GM21515 (cell line): ENCODE data around the gene SLC25A41.

Source experiments
- ATAC-seq: cut with Tn5 transposase; IDR thresholded peaks from one replicate; pipeline ENCODE4 v1.9.1; 2021; ENCODE audit not compliant: unreplicated experiment

SLC25A41 gene

GRCh38 chr19:6433663-6434062, at the start of gene SLC25A41:
Gene SLC25A41, minus strand, starts transcription at chr19:6433763. Its CDS starts 70 bp downstream, at chr19:6433693.
- ATAC-seq: no peak

DNA sequence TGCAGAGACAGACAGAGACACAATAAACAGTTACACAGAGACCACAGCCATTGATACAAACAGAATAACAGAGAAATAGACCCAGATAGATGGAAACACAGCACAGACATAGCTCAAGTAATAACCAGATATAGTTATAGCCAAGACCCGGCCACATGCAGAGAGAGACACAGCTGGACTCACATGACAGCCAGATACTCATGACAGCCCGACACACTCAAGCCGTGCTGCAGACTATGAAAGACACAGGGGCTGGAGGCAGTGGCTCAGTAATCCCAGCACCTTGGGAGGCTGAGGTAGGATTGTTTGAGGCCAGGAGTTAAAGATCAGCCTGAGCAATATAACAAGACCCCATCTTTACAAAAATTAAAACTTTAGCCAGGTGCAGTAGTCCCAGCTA, 49.7 kb upstream of the SLC25A41 start:
- no peak for ATAC-seq

- ATAC-seq: no peak
These were observed 48.8 kb upstream of the SLC25A41 start for GRCh38 chr19:6482343-6482686.

DNA sequence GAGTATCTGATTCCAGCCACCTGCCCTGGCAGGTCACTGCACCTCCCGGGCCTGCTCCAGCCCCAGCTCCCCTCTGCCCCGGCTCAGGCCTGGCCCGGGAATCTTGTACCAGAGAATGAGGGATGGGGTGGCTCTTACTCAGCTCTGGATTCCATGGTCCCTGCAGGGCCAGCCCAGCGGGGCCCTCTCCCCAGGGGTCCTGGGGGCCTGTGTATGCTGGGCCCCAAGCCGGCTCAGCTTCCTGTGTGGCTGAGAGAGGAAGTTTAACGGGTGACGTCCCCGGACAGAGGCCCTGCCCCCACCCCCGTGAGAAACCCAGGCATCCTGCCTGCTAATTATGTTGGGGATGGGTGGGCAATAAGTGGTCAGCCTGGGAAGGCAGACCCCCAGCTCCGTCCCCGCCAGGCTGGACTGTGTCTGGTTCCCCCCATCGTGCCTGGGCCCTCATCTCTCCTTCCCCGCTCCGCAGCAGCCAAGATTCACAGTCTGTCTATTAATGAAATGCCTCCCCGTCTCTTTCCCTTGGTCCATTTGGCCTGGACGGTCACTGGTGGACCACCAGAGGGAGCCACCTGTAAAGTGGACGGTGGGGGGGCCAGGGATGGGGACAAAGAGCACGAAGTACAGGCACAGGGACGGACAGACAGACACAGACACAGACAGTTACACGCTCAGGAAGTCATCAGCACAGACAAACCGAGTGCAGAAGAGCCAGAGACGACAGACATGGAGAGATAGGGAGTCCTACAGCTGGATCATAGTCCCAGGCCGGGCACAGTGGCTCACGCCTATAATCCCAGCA, 48.2 kb upstream of the SLC25A41 start, which contains the start of gene DENND1C:
TSS of gene DENND1C (minus strand) at position 247 of the 802 bp plus-strand sequence. CDS start at position 155, 92 bp downstream.
- ATAC-seq: no peak

DNA sequence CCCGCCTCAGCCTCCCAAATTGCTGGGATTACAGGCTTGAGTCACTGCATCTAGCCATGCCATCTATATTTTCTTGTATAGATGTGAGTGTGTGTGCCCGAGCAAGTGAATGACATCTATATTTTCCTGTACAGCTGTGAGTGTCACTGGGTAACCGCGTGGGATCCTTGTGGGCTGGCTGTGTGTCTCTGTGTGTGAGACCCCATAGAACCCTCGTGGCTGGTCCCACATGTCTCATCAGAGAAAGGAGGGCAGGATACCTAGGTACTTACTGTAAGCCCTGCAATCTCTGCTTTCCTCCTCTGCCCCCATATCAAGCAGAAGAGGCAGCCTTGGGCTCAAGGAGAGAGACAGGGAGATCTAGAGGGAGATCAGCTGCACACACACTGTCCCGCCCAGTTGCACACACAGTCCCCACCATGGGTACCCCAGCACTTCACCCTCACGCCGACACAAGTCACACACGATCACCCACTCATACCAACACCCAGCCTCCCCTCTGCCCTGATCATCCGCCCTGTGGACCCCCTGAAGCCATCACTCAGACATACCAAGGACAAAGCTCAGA, 47.4 kb upstream of the SLC25A41 start:
- no peak for ATAC-seq

DNA sequence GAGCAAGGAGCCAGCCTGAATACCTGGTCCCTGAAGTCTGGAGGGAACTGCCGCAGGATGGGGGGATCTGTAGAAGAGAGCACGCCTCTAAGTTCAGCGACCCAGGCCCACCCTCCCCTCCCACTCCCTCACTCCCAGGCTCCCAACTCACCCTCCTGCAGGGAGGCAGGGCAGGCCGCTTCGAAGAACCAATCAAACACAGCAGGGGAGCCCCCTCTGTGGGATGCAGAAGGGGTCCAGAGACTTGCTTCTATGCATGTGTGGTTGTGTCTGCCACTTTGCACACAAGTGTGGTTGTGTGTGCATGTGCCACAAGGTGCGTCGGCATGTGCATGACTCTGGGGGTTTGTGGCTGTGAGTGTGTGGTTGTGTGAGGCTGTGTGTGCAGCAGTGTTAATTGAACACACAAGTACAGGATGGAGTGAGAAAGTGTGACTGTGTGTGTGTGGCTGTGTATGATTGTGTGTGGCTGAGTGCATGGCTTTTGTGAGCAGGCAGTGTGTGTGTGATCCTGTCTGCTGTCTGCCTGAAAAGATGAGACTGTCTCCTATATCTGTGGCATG, 46.4 kb upstream of the SLC25A41 start:
- no peak for ATAC-seq

DNA sequence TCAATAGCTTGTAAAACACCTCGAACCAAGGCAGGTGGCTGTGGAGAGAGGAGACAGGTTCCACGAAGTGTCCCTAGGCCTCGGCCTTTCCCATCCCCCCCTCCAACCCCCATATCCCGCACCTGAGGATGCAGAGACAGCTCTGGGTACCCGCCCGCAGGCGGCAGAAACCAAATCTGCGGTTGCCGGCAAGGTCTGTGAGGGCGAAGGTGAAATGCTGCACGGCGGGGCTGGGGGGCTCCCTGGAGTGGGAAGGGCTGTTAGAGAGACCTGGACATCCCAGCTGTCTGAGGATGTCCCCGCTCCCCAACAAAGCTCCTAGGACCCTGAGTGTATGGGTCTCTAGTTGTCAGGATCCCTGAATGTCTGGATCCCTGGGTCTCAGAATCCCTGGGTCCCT, 45.3 kb upstream of the SLC25A41 start:
- ATAC-seq: no peak

- ATAC-seq: no peak
These were observed 43.4 kb upstream of the SLC25A41 start for GRCh38 chr19:6476896-6477431.

DNA sequence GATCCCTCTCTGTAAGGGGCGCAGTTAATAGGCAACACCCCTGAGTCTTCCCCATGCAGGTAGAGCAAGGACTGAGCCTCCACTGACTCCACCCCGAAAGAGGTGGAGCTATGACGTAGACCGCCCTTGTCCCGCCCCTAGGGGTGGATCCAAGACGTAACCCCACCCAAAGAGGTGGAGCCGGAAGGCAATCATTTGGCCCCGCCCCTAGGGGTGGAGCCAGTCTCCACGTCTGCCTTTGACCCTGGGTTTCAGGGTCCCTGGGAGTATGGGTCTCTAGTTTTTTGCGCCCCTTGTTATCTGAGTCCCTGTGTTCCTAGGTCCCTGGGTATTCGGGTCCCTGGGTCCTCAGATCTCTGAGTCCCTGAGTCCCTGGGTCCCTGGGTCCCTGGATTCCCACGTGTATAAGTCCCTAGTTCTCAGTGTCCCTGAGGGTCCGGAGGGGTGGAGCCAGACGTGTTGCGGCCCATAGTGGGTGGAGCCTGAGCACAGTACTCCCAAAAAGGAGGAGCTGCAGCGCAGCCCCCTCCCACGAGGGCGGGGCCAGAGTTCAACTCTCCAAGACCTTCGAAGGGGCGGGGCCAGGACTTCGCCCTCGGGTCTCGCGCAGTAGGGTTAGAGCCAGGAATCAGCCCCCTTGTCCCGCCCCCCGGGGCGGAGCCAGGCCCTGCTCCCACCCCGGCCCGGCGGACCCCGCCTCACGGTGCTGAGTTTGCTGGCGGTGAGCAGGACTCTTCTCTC, 42.8 kb upstream of the SLC25A41 start:
- no peak for ATAC-seq

DNA sequence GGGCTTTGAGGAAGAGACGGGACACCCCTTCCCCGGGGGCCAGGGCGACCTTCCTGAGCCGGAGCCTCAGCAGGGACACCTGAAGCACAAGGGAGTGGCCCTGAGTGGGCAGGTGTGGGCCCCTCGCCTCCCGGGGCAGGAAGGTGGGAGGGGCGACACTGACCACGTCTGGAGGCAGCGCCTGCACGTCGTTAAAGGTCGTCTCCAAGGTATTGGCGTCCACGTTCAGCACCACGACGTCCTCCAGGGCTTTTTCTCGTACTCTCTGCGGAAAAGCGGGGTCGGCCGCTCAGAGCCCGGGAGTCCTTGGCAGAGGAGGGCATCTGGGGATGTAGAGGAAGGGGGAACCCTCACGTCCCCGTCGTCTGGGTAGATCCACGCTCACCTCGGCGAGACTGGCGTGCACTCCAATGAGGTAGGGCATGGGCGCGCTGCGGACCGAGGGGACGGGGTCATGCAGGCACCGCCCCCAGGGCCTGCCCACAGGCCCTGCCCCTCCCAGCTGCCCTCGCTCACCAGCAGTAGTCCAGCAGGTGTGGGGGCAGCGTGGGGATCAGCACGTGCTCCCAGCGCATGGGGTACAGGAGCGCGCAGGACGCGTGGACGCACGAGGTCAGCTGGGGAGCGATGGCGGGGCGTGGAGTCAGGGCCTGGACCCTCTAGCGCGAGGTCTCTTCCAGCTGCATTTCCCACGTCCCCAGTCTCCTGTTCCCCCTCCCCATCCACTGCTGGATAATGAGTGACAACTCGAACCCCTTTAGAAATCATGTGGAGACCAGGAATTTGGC, 42.0 kb upstream of the SLC25A41 start:
- no peak for ATAC-seq

DNA sequence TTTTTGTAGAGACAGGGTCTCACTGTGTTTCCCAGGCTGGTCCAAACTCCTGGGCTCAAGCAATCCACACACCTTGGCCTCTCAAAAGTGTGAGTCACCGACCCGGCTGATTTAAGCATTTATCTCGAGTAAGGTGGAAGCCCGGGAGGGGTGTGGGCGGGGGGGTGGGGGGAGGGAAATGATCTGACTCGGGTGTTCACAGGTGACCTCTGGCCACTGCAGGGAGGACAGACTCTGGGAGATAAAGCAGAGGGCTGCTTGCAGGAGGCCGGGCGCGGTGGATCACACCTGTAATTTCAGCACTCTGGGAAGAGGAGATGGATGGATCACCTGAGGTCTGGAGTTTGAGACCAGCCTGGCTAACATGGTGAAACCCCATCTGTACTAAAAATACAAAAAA, 40.1 kb upstream of the SLC25A41 start:
- ATAC-seq: no peak

GRCh38 chr19:6472713-6473112, 39.1 kb upstream of the SLC25A41 start:
- no peak for ATAC-seq

DNA sequence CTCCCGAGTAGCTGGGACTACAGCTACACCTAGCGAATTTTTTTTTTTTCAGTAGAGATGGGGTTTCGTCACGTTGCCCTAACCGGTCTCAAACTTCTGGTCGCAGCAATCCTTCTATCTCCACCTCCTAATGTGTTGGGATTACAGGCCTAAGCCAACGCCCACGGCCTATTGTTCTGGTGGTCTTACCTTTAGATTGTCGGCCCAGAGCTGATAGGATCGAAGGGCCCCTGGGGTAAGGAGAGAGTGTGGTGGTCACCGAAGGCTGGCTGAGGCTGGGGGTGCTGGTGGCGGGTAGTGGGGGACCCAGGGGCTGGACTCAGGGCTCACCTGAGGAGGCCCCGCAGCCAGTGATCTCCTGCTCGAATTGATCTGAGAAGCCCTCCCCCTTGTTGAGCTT, 37.5 kb upstream of the SLC25A41 start:
- ATAC-seq: no peak

DNA sequence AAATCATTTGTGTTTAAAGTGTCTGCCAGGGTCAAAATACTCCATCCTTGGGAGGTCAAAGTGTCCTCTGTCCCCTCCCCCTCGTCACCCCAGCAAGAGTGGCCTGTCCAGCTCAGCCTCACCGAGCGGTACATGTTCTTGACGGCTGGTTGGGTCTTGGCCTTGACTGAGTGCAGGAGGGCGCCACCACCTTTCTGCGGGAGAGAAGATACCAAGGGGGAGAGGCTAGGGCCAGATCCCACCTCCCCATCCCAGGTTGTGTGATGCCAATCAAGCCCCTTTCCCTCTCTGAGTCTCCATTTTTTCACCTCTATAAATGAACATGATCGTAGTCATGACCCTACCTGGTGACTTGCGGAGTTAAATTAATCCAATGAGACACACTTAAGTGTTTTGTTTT, 36.6 kb upstream of the SLC25A41 start:
- ATAC-seq: no peak

GRCh38 chr19:6467384-6467783, 33.8 kb upstream of the SLC25A41 start:
- no peak for ATAC-seq

DNA sequence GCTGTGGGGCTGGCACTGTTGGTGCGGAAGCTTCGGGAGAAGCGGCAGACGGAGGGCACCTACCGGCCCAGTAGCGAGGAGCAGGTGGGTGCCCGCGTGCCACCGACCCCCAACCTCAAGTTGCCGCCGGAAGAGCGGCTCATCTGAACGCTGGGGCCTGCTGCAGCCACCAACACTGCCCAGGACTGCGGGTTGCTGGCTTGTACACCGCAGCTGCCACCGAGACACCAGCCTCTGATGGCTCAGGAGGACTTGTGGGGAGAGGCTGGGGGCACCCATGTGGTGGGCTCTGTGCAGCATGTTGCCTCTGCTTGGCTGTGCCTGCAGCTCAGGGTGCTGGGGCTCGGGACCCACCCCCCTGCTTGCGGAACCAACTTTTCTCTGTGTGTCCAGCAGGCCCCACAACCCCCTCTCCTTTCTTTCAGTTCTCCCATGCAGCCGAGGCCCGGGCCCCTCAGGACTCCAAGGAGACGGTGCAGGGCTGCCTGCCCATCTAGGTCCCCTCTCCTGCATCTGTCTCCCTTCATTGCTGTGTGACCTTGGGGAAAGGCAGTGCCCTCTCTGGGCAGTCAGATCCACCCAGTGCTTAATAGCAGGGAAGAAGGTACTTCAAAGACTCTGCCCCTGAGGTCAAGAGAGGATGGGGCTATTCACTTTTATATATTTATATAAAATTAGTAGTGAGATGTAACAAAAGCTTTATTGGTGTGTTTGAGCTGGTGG, 33.1 kb upstream of the SLC25A41 start:
- ATAC-seq: no peak

- ATAC-seq: no peak
These were observed 32.1 kb upstream of the SLC25A41 start for GRCh38 chr19:6465663-6466062.

- no peak for ATAC-seq
These were observed 31.4 kb upstream of the SLC25A41 start for GRCh38 chr19:6465006-6465405.

GRCh38 chr19:6464070-6464873, 30.7 kb upstream of the SLC25A41 start, which contains the start of gene CRB3:
Gene CRB3, plus strand, starts transcription at chr19:6464271. Its CDS starts 431 bp downstream, at chr19:6464702.
- ATAC-seq: no peak
